Sigmoid colon (tissue), 7 donors: Measurements from ENCODE around the gene LTBP1. TPM values are rescaled to one million over a fixed set of nuclear protein-coding genes. Genes with fewer than 3 reads are reported as not detected.

Experiments
- DNase-seq: peaks from one replicate; pipeline ENCODE4 v3.0.0-alpha.2; 2019
- H3K27ac ChIP-seq, 4 donors: fragments of 200-600 bp; sonication (generic); one replicate each; pipeline ENCODE4 v1.5.1; 2016 to 2019; ENCODE audit warnings: mild to moderate bottlenecking in 1 of 4
- H3K27me3 ChIP-seq, 3 donors: fragments of 200-600 bp; sonication (generic); one replicate each; pipeline ENCODE4 v1.5.1; 2019; ENCODE audit warnings: mild to moderate bottlenecking in 1 of 3
- H3K36me3 ChIP-seq, 4 donors: fragments of 200-600 bp; sonication (generic); one replicate each; pipeline ENCODE4 v1.5.1; 2016 to 2019
- H3K4me1 ChIP-seq, 4 donors: fragments of 200-600 bp; sonication (generic); one replicate each; pipeline ENCODE4 v1.5.1; 2017 to 2019
- H3K4me3 ChIP-seq, 4 donors: fragments of 200-600 bp; sonication (generic); one replicate each; pipeline ENCODE4 v1.5.1; 2017 to 2019; ENCODE audit warnings: mild to moderate bottlenecking in 2 of 4, moderate library complexity in 1 of 4
- H3K9me3 ChIP-seq, 4 donors: fragments of 200-600 bp in 3 of 4; sonication (generic) in 3 of 4; one replicate each; pipeline versions ENCODE4 v1.5.1 to v1.6.1; 2013 to 2019
- CTCF ChIP-seq, 4 experiments: fragments of 450-650 bp in 3 of 4; fragments of 200-600 bp in 1 of 4; IDR thresholded peaks; one replicate each; pipeline ENCODE4 v1.5.1; 2016 to 2019; ENCODE audit warnings: antibody characterized with exemption in 4 of 4, mild to moderate bottlenecking in 3 of 4, moderate library complexity in 2 of 4
- EP300 ChIP-seq, 4 donors: sonication (generic); formaldehyde crosslinking; IDR thresholded peaks; one replicate each; pipeline ENCODE4 v1.6.1; 2017; ENCODE audit warnings: antibody characterized with exemption in 4 of 4
- POLR2A ChIP-seq, 2 donors: fragments of 450-650 bp; IDR thresholded peaks; one replicate each; pipeline ENCODE4 v1.6.1; 2016; ENCODE audit warnings: antibody characterized with exemption in 2 of 2, mild to moderate bottlenecking in 2 of 2, moderate library complexity in 2 of 2
- POLR2AphosphoS5 ChIP-seq, 4 donors: sonication (generic); formaldehyde crosslinking; IDR thresholded peaks; one replicate each; pipeline ENCODE4 v1.6.1; 2017; ENCODE audit warnings: antibody characterized with exemption in 4 of 4
- WGBS, 2 donors: extraction: QIAGEN DNeasy Blood & Tissue Kit; methylation state at CpG; one replicate each; pipeline ENCODE4 v1.1.7; 2013; 5-methylcytosine and 5-hydroxymethylcytosine counted together
- intact Hi-C: fragments of 100-400 bp; cut with DNase I; formaldehyde crosslinking; loops from one replicate; pipeline ENCODE4 v1.15.1; 2023
- polyA plus RNA-seq, 3 donors: library from polyadenylated mRNA; stranded (reverse); fragments of 200-250 nt; gene quantifications; one replicate each; pipeline ENCODE4 v1.2.3, GENCODE V29; 2013
- total RNA-seq, 4 donors: library from RNA; depleted of rRNA; stranded (reverse); fragments of >200 nt; gene quantifications; one replicate each; pipeline ENCODE4 v1.1.0, GENCODE V29; 2016
- donor health status: healthy with polysubstance abuse.
- donor health status: Bipolar disorder and iron deficiency.
- donor health status: healthy.

LTBP1 gene
- total and polyA plus RNA-seq, 7 donors, result 3.0 to 102 (median 34.2) TPM

DNA sequence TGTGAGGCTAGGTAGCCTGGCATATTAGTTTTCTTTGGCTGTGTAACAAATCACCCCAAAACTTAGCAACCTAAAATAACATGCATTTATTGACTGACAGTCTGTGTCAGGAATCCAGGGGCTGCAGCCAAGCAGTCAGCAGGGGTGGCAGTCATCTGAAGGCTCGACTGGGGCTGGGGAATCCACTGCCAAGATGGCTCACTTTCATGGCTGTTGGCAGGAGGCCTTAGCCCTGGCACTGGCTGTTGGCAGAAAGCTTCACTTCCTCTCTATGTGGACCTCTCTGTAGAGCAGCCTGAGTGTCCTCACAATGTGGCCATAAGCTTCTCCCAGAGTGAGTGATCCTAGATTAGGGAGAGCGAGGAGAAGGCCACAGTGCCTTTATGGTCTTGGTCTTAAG, 78.0 kb downstream of the LTBP1 start:
- Histone ChIP-seq H3K4me3 (no peak overlapping the region), H3K4me1 (peaks cover 0 to 22% (median 7%) of the 10 kb centered on the region in 4 donors), H3K9me3 (no peaks in the 10 kb centered on the region), H3K27me3 (no peaks in the 10 kb centered on the region), H3K36me3 (no peaks in the 10 kb centered on the region), H3K27ac (no peak overlapping the region)
- TF ChIP-seq CTCF (IDR thresholded peaks at IDR 0.05), result no peak
- no peak for TF ChIP-seq POLR2A (IDR thresholded peaks at IDR 0.05)
- TF ChIP-seq EP300 (IDR thresholded peaks at IDR 0.05), result no peak
- TF ChIP-seq POLR2AphosphoS5 (IDR thresholded peaks at IDR 0.05), result no peak
- WGBS, 2 donors, result 89 to 91% methylated on average over 2 of the region's 2 CpGs
- intact Hi-C loops, result no loop called here
- no peak for DNase-seq

DNA sequence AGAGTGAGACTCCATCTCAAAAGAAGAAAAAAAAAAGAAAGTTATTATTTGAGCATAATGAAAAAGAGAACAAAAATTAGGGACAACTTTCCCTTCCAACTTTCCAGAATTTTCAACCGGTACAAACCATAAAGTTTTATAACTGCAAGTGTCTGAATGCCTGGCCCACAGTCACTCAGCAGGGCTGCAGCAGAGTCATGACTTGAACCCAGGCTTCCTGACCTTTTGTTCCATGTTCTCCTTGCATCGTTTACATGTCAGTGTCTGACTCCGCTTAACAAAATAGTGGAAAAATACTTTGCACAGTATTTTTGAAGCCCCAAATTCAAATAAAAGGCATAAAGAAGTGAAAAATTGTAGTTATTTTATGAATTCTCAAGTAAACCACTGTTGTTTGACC, 82.7 kb downstream of the LTBP1 start:
- no peak overlapping the region for H3K27ac ChIP-seq
- TF ChIP-seq EP300 (IDR thresholded peaks at IDR 0.05) (no peak), CTCF (IDR thresholded peaks at IDR 0.05) (no peak), POLR2A (IDR thresholded peaks at IDR 0.05) (no peak), POLR2AphosphoS5 (IDR thresholded peaks at IDR 0.05) (no peak)
- H3K4me3 ChIP-seq, result no peak overlapping the region
- no peaks in the 10 kb centered on the region for H3K9me3 ChIP-seq
- 62 to 81% methylated on average over 3 of the region's 3 CpGs for WGBS, 2 donors
- no peaks in the 10 kb centered on the region for H3K36me3 ChIP-seq
- peaks cover 0 to 11% (median 0%) of the 10 kb centered on the region in 4 donors for H3K4me1 ChIP-seq
- no peaks in the 10 kb centered on the region for H3K27me3 ChIP-seq
- no peak for DNase-seq
- intact Hi-C loops, result no loop called here

DNA sequence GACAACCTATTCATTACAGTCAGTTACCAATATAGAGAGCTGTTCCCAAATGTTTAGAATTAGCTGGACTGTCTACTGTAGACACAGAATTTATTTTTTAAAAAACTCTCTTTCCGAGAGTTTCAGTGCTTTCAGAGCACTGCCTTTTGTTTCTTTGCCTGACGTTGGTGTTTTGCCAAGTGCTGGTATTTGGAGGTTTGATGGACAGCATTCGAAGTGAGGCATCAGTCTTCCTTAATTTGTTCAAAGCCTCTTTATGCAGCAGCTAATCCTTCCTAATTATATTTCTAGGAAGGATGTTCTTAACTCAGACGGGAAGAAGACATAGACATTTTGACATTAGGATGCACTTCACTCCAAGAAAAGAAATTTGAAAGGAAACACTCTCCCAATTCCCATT, 83.2 kb downstream of the LTBP1 start:
- Histone ChIP-seq H3K9me3 (no peaks in the 10 kb centered on the region), H3K4me1 (peaks cover 0 to 15% (median 1%) of the 10 kb centered on the region in 4 donors), H3K27ac (no peak overlapping the region), H3K27me3 (no peaks in the 10 kb centered on the region), H3K36me3 (no peaks in the 10 kb centered on the region), H3K4me3 (no peak overlapping the region)
- DNase-seq, result no peak
- intact Hi-C loops, result loop anchor here (5.0 kb wide), 4 partner anchors 83 to 552 kb away; partner anchors contain the start of gene LTBP1
- 81 to 84% methylated on average over 4 of the region's 4 CpGs for WGBS, 2 donors
- TF ChIP-seq POLR2AphosphoS5 (IDR thresholded peaks at IDR 0.05) (no peak), CTCF (IDR thresholded peaks at IDR 0.05) (no peak), POLR2A (IDR thresholded peaks at IDR 0.05) (no peak), EP300 (IDR thresholded peaks at IDR 0.05) (no peak)

DNA sequence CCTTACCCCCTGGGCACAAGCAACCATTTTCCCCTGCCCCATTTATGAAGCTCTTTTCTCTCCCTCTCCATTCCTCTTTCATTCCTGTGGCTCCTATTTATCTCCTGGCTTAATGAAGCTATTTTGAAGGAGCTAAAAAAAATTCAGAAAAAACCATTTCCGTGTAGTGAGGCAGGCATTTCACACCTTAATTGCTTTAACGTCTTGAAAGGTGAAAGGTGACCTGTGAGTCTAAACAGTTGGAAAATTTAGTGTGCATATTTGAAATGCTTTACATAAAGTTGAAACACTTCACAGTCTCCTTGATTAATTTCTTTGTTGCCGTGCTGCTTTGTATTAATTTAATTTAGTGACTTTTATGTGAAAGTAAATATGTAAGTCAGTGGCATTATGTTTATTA, 83.6 kb downstream of the LTBP1 start:
- Histone ChIP-seq H3K4me3 (no peak overlapping the region), H3K4me1 (peaks cover 0 to 19% (median 5%) of the 10 kb centered on the region in 4 donors), H3K27ac (no peak overlapping the region), H3K9me3 (no peaks in the 10 kb centered on the region), H3K36me3 (no peaks in the 10 kb centered on the region), H3K27me3 (no peaks in the 10 kb centered on the region)
- WGBS, 2 donors, result 60 to 75% methylated on average over 3 of the region's 3 CpGs
- intact Hi-C loops, result loop anchor here (5.0 kb wide), 4 partner anchors 83 to 552 kb away; partner anchors contain the start of gene LTBP1
- no peak for TF ChIP-seq POLR2AphosphoS5 (IDR thresholded peaks at IDR 0.05)
- TF ChIP-seq POLR2A (IDR thresholded peaks at IDR 0.05), result no peak
- TF ChIP-seq CTCF (IDR thresholded peaks at IDR 0.05), result no peak
- TF ChIP-seq EP300 (IDR thresholded peaks at IDR 0.05), result no peak
- no peak for DNase-seq

DNA sequence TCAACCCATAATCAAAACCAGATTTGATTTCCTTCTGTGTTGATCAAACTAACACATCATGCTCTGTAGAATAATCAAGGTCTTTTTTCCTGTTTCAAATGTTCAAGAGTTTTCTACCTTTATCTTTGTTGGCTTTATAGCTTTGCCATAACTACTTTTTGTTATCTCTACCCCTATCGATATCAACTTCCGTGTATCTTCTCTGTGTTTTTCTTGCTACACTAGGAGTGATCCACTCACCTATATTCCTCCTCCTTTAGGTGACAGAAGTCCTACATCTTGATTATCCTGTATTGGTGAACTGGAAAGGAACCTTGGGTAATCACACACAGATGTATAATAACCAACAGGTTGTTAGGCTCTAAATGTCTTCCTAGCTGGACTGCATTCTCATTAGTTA, 85.5 kb downstream of the LTBP1 start:
- no peaks in the 10 kb centered on the region for H3K27me3 ChIP-seq
- TF ChIP-seq CTCF (IDR thresholded peaks at IDR 0.05) (no peak), POLR2A (IDR thresholded peaks at IDR 0.05) (no peak), POLR2AphosphoS5 (IDR thresholded peaks at IDR 0.05) (no peak), EP300 (IDR thresholded peaks at IDR 0.05) (no peak)
- peaks cover 0 to 30% (median 11%) of the 10 kb centered on the region in 4 donors for H3K4me1 ChIP-seq
- H3K36me3 ChIP-seq, result no peaks in the 10 kb centered on the region
- no peak for DNase-seq
- no peaks in the 10 kb centered on the region for H3K9me3 ChIP-seq
- WGBS, 2 donors, result 22 to 66% methylated on average over 2 of the region's 2 CpGs
- H3K4me3 ChIP-seq, result no peak overlapping the region
- no peak overlapping the region for H3K27ac ChIP-seq
- intact Hi-C loops, result loop anchor here (5.0 kb wide), 4 partner anchors 85 to 550 kb away; partner anchors contain the start of gene LTBP1
